Liver (tissue), 3 donors: Measurements from ENCODE around the gene SVEP1.

ENCODE experiments used
- EGR1 ChIP-seq, 2 donors: IDR thresholded peaks; 2 replicates each; pipeline ENCODE4 v1.6.1; 2016 to 2018; ENCODE audit warnings: antibody characterized with exemption in 2 of 2, low read depth in 2 of 2
- FOXA1 ChIP-seq: IDR thresholded peaks from 2 replicates; pipeline ENCODE4 v1.6.1; 2016; ENCODE audit warnings: antibody characterized with exemption
- HNF4G ChIP-seq: IDR thresholded peaks from 2 replicates; pipeline ENCODE4 v1.6.1; 2016; ENCODE audit warnings: antibody characterized with exemption
- JUND ChIP-seq, 2 donors: IDR thresholded peaks; 2 replicates each; pipeline ENCODE4 v1.6.1; 2016; ENCODE audit warnings: antibody characterized with exemption in 2 of 2
- NR2F2 ChIP-seq: IDR thresholded peaks from 2 replicates; pipeline ENCODE4 v1.6.1; 2016; ENCODE audit warnings: antibody characterized with exemption
- RAD21 ChIP-seq, 2 donors: IDR thresholded peaks; 2 replicates each; pipeline ENCODE4 v1.6.1; 2016; ENCODE audit warnings: antibody characterized with exemption in 2 of 2, mild to moderate bottlenecking in 2 of 2
- TAF1 ChIP-seq: conservative IDR thresholded peaks from 2 replicates; pipeline ENCODE4 v1.6.1; 2016; ENCODE audit warnings: antibody characterized with exemption, mild to moderate bottlenecking
- YY1 ChIP-seq: IDR thresholded peaks from 2 replicates; pipeline ENCODE4 v1.6.1; 2016; ENCODE audit warnings: antibody characterized with exemption, mild to moderate bottlenecking
- ZBTB33 ChIP-seq: IDR thresholded peaks from 2 replicates; pipeline ENCODE4 v1.6.1; 2016; ENCODE audit warnings: antibody characterized with exemption
- TF ChIP-seq, protein P1 (sequence below): fragments of 150-350 bp; IDR thresholded peaks from 2 replicates; pipeline ENCODE4 v1.5.1; 2017; ENCODE audit warnings: improper control_type of control experiment, low read depth, low read length; ENCODE audit not compliant: missing input control
- TF ChIP-seq, protein P2 (sequence below): IDR thresholded peaks from 2 replicates; pipeline ENCODE4 v1.6.1; 2016; ENCODE audit warnings: antibody characterized with exemption, mild to moderate bottlenecking
- TF ChIP-seq, protein P3 (sequence below): IDR thresholded peaks from 2 replicates; pipeline ENCODE4 v1.6.1; 2016; ENCODE audit warnings: antibody characterized with exemption
- donor health status: healthy.
- donor health status: healthy.

- TF ChIP-seq RAD21 (IDR thresholded peaks at IDR 0.05) (no peak), FOXA1 (no peak), YY1 (no peak), JUND (IDR thresholded peaks at IDR 0.05) (no peak), ZBTB33 (no peak), HNF4G (no peak), EGR1 (IDR thresholded peaks at IDR 0.05; ENCODE audit: low read depth in 2 of 2) (no peak), TAF1 (no peak), NR2F2 (no peak)
- TF ChIP-seq, protein P1, sequence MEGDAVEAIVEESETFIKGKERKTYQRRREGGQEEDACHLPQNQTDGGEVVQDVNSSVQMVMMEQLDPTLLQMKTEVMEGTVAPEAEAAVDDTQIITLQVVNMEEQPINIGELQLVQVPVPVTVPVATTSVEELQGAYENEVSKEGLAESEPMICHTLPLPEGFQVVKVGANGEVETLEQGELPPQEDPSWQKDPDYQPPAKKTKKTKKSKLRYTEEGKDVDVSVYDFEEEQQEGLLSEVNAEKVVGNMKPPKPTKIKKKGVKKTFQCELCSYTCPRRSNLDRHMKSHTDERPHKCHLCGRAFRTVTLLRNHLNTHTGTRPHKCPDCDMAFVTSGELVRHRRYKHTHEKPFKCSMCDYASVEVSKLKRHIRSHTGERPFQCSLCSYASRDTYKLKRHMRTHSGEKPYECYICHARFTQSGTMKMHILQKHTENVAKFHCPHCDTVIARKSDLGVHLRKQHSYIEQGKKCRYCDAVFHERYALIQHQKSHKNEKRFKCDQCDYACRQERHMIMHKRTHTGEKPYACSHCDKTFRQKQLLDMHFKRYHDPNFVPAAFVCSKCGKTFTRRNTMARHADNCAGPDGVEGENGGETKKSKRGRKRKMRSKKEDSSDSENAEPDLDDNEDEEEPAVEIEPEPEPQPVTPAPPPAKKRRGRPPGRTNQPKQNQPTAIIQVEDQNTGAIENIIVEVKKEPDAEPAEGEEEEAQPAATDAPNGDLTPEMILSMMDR = no peak
- TF ChIP-seq, protein P2, sequence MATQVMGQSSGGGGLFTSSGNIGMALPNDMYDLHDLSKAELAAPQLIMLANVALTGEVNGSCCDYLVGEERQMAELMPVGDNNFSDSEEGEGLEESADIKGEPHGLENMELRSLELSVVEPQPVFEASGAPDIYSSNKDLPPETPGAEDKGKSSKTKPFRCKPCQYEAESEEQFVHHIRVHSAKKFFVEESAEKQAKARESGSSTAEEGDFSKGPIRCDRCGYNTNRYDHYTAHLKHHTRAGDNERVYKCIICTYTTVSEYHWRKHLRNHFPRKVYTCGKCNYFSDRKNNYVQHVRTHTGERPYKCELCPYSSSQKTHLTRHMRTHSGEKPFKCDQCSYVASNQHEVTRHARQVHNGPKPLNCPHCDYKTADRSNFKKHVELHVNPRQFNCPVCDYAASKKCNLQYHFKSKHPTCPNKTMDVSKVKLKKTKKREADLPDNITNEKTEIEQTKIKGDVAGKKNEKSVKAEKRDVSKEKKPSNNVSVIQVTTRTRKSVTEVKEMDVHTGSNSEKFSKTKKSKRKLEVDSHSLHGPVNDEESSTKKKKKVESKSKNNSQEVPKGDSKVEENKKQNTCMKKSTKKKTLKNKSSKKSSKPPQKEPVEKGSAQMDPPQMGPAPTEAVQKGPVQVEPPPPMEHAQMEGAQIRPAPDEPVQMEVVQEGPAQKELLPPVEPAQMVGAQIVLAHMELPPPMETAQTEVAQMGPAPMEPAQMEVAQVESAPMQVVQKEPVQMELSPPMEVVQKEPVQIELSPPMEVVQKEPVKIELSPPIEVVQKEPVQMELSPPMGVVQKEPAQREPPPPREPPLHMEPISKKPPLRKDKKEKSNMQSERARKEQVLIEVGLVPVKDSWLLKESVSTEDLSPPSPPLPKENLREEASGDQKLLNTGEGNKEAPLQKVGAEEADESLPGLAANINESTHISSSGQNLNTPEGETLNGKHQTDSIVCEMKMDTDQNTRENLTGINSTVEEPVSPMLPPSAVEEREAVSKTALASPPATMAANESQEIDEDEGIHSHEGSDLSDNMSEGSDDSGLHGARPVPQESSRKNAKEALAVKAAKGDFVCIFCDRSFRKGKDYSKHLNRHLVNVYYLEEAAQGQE = no peak
- TF ChIP-seq, protein P3, sequence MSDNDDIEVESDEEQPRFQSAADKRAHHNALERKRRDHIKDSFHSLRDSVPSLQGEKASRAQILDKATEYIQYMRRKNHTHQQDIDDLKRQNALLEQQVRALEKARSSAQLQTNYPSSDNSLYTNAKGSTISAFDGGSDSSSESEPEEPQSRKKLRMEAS = no peak
These were observed 136.2 kb downstream of the SVEP1 start for GRCh38 chr9:110443146-110443865.
